GM18519 (cell line): ENCODE data around the gene RASD2.

Experiments used
- ATAC-seq: cut with Tn5 transposase; IDR thresholded peaks from one replicate; pipeline ENCODE4 v1.9.1; 2021; ENCODE audit warnings: mild to moderate bottlenecking, moderate library complexity; ENCODE audit not compliant: unreplicated experiment, low FRiP score

The RASD2 gene

GRCh38 chr22:35597692-35598395 is 57.2 kb downstream of the RASD2 start:
- ATAC-seq = no peak

- no peak for ATAC-seq
Measured at GRCh38 chr22:35598396-35598710, 57.7 kb downstream of the RASD2 start.

GRCh38 chr22:35599364-35599763 is 58.7 kb downstream of the RASD2 start:
- no peak for ATAC-seq

GRCh38 chr22:35600476-35600875 is 59.8 kb downstream of the RASD2 start:
- ATAC-seq = no peak

- no peak for ATAC-seq
Measured at GRCh38 chr22:35601013-35601580, 60.5 kb downstream of the RASD2 start.

- ATAC-seq = no peak
Measured at GRCh38 chr22:35601743-35602615, 61.3 kb downstream of the RASD2 start.
